NCI-H748 (cell line): ENCODE data around the gene MUL1.

Source experiments
- DNase-seq: peaks from one replicate; lab custom pipeline; 2025; ENCODE audit not compliant: unreplicated experiment; lab: John Stamatoyannopoulos, UW

Gene MUL1

DNA sequence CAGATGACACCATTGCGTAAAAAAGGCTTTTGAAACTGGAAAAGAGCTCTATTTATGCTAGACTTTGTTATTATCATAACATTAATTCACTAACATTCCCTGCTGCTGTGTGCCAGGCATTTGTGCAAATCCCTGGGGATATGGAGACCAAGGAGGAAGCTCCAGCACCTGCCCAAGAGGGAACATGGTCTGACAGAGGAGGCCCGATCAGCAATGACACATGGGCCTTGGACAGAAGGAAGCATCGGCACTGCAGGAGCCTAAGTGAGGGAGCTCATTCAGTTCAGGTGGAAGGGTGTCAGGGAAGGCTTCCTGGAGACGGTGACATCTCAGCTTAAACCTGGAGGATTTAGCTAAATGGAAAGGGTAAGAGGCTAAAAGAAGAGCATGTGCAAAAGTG lies 35.8 kb downstream of the MUL1 start:
- DNase-seq = no peak

DNA sequence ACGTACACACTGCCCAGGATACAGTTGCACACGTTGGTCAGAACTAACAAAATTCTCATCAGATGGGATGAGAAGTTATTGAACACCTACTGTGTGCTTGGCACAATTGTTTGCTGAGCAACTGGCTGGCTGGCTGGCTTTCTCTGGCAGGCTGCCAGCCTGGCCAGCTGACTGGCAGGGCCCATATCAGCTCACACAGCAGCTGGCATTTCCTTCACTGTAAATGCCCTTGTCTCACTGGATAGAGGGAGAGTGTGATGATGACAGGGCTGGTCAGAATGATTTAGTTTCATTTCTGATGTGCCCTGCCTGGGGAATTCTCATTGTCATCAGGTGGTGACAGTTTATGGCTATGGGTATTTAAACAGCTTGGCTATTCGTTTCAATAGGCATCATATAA lies 37.8 kb downstream of the MUL1 start:
- DNase-seq = peak; percentile 44

DNA sequence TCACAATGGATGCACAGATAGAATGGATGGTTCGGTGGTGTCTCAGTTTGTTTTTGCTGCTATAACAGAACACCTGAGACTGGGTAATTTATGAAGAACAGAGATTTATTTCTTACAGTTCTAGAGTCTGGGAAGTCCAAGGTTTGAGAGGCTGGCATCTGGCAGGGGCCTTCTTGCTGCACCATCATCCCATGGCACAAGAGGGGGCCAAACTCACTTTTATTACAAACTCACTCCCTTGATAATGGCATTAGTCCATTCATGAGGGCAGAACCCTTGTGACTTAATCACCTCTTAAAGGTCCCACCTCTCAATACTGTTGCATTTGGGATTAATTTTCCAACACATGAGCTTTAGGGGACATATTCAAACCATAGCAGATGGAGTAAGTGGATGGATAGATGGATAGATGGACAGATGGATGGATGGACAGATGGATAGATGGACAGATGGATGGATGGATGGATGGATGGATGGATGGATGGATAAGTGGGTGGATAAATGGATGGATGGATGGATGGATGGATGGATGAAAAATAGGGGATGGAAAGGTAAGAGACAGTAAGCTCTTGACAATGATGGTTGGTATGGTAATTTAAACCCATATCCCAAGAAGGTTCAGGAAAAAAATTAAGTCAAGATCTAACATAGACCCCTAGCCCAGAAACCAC lies 38.4 kb downstream of the MUL1 start:
- DNase-seq = no peak

DNA sequence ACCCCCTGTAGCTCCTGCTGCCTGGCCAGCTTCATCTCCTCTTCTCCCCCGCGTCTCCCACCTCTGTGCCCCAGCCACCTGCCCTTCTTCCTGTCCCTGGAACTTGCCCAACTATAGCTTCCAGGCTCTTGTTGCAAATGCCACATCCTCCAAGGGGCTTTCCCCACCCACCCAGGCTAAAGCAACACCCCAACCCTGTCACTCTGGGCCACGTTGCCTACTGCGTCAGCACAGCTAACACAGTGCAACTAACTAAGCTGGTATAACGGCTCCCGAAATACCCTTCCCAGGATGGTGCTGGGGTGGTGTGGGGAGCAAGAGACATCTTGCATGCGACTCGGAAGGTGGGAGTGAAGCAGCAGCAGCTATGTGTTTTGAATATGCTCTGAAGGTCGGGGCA lies 41.7 kb downstream of the MUL1 start:
- no peak for DNase-seq

DNA sequence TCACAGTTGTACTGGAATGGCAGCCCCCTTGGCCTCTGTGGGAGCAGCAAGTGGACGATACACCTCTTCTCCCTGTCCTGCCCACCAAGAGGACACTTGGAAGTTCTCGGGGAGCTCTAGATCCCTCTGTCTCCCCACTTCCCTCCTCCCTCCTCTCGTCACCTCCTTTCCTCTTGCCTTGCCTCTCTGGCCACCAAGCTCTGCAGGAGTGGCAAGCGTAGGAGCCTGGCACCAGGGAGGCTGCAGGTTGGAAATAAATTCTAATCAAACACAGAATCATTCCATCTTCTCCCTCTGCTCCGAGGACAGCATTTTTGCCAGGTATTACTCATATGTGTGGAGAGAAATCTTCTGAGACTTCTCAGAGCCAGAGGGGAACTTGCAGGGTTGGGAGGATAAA lies 42.8 kb downstream of the MUL1 start:
- DNase-seq = no peak

DNA sequence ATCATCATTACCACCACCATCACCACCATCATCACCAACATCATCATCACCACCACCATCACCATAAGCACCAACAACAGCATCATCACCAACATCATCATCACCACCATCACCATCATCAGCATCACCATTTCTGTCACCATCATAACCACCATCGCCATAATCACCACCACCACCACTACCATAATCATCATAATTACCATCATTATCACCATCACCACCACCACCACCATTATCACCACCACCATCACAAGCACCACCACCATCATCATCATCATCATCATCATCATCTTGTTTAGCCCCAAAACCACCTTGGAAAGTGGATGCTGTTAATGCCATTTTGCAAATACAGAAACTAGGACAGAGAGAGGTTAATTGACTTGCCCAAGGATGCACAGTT lies 44.4 kb downstream of the MUL1 start:
- no peak for DNase-seq

DNA sequence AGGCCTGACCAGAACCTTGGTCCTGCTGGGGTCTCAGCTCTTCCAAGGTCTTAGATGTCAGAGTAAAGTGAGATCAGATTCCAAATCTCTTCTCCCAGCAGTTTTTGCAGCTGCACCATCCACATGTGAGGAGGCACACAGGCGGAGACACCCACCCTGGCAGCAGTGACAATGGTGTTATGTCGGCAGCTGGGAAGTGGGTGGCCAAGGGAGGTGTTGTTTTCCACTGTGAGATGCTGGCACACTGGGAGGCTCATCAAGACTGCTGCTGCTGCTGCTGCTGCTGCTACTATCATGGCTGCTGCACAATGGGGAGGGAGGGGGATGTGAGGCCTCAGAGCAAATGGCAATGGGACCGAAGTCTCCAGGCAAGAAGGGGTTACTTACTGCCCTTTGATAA lies 45.6 kb downstream of the MUL1 start:
- DNase-seq = no peak

DNA sequence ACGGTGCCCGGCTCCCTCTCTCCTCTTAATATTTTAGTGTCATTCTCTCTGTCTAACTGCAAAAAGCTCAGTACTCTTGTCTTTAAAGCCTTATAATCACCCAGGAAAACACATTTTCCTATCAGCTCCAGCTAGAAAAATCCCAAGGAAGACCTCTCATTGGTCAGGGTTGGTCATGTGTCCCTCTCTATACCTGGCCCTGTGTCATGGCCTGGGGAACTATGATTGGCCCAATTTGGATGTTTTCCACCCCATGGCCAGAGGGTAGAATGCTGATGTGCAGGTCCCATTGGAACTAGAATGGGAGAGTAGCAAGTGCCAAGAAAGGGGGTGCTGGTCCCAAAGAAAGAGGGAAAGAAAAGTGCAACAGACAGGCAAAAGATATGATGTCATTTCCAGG lies 49.2 kb downstream of the MUL1 start:
- DNase-seq = no peak

DNA sequence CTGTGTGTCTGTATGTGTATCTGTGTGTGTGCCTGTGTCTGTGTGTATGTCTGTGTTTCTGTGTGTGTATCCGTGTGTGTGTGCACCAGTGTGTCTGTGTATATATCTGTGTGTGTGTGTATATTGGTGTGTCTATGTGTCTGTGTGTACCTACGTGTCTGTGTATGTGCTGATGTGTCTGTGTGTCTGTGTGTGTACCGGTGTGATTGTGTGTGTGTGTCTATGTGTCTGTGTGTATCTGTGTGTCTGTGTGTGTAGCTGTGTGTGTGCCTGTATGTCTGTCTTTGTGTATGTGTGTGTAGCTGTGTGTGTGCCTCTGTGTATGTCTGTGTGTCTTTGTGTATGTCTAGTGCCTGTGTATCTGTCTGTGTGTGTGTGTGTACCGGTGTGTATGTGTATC lies 53.9 kb downstream of the MUL1 start:
- no peak for DNase-seq

DNA sequence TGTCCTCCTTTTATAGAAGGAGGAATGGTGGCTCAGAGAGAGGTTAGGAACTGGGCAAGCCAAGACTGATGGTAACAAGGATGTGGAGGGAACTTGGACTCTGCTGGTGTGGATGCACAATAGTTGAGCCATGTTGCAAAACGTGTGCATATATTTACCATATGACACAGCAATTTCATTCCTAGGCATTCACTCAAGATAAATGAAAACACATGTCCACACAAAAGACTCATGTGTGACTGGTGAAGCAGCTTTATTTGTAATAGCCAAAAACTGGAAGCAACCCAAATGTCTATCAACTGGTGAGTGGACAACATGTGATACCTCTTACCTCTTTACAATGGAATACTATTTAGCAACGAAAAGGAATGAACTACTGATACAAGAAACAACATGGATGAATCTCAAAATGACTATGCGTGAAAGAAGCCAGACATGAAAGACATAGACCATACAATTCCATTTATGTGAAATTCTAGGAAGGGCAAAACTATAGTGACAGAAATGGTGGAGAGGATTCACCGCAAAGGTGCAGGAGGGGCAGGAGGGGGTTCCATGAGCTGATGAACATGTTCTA lies 58.1 kb downstream of the MUL1 start:
- no peak for DNase-seq
